K562 (cell line): Measurements from ENCODE around the gene CCDC85B. TPM values are rescaled to one million over a fixed set of nuclear protein-coding genes. Genes with fewer than 3 reads are reported as not detected.

Source experiments
- ARID3A ChIP-seq: IDR thresholded peaks from 2 replicates; pipeline ENCODE4 v1.6.1; 2012; ENCODE audit warnings: low read depth, low read length, improper control_type of control experiment, borderline replicate concordance
- CREB1 ChIP-seq, 2 experiments: sonication (generic) in 1 of 2; formaldehyde crosslinking in 1 of 2; IDR thresholded peaks; 2 replicates each; pipeline versions ENCODE4 v1.6.1 to v1.8.0; 2012 to 2022; ENCODE audit warnings: inconsistent platforms in 1 of 2, mild to moderate bottlenecking in 1 of 2, missing genetic modification reagents in 1 of 2, moderate library complexity in 1 of 2
- DNMT1 ChIP-seq: fragments of 450-650 bp; IDR thresholded peaks from 2 replicates; pipeline ENCODE4 v1.6.1; 2016; ENCODE audit warnings: antibody characterized with exemption, mild to moderate bottlenecking
- ETS2 ChIP-seq: IDR thresholded peaks from 2 replicates; pipeline ENCODE4 v1.6.1; 2016; ENCODE audit warnings: borderline replicate concordance, missing genetic modification characterization, mild to moderate bottlenecking, moderate library complexity, missing compliant biosample characterization; ENCODE audit not compliant: poor library complexity, severe bottlenecking
- GATAD2A ChIP-seq: fragments of 450-650 bp; IDR thresholded peaks from 2 replicates; pipeline ENCODE4 v1.6.1; 2017
- HDAC6 ChIP-seq: IDR thresholded peaks from 2 replicates; pipeline ENCODE4 v1.6.1; 2012; ENCODE audit warnings: low read depth, mild to moderate bottlenecking, control low read depth, inconsistent platforms, low read length, moderate library complexity
- KDM4B ChIP-seq, 2 experiments: fragments of 450-650 bp in 1 of 2; sonication (generic) in 1 of 2; IDR thresholded peaks; 2 replicates each; pipeline ENCODE4 v1.6.1; 2016 to 2017; ENCODE audit warnings: borderline replicate concordance in 2 of 2, antibody characterized with exemption in 1 of 2, low read depth in 1 of 2, mild to moderate bottlenecking in 1 of 2
- MBD1 ChIP-seq: fragments of 250-450 bp; sonication (Bioruptor Pico); IDR thresholded peaks from 2 replicates; pipeline ENCODE4 v1.8.0; 2022; ENCODE audit warnings: inconsistent platforms
- NCOA4 ChIP-seq: fragments of 450-650 bp; IDR thresholded peaks from 2 replicates; pipeline ENCODE4 v1.6.1; 2018; ENCODE audit warnings: mild to moderate bottlenecking; ENCODE audit not compliant: partially characterized antibody
- PCBP1 ChIP-seq: fragments of 200-400 bp; formaldehyde crosslinking; IDR thresholded peaks from 2 replicates; pipeline ENCODE4 v1.6.1; 2018; ENCODE audit warnings: mild to moderate bottlenecking, low read depth, low read length; ENCODE audit not compliant: poor library complexity, severe bottlenecking
- PHTF2 ChIP-seq: fragments of 250-450 bp; sonication (Bioruptor Pico); IDR thresholded peaks from 2 replicates; pipeline ENCODE4 v1.5.0; 2021; ENCODE audit warnings: mild to moderate bottlenecking
- POLR2AphosphoS5 ChIP-seq: IDR thresholded peaks from 2 replicates; pipeline ENCODE4 v1.6.1; 2011; ENCODE audit warnings: mild to moderate bottlenecking, low read depth, low read length, moderate library complexity; ENCODE audit not compliant: control insufficient read depth, insufficient read depth
- PPARD ChIP-seq: fragments of 250-450 bp; sonication (Bioruptor Pico); IDR thresholded peaks from 2 replicates; pipeline ENCODE4 v1.8.0; 2022; ENCODE audit warnings: inconsistent platforms, mild to moderate bottlenecking, moderate library complexity
- SIN3A ChIP-seq, 2 experiments: fragments of 150-350 bp in 1 of 2; IDR thresholded peaks; 2 replicates each; pipeline ENCODE4 v1.6.1; 2011 to 2016; ENCODE audit warnings: borderline replicate concordance in 2 of 2, low read depth in 2 of 2, low read length in 2 of 2, mild to moderate bottlenecking in 2 of 2, moderate library complexity in 2 of 2; ENCODE audit not compliant: control insufficient read depth in 1 of 2
- STAT5B ChIP-seq: fragments of 250-450 bp; sonication (Bioruptor Pico); IDR thresholded peaks from 2 replicates; pipeline ENCODE4 v1.8.0; 2021; ENCODE audit warnings: mild to moderate bottlenecking, inconsistent platforms
- TAF7 ChIP-seq: fragments of 450-650 bp; IDR thresholded peaks from 2 replicates; pipeline ENCODE4 v1.6.1; 2016; ENCODE audit warnings: missing genetic modification characterization, missing compliant biosample characterization
- TRIM24 ChIP-seq, 2 experiments: fragments of 450-650 bp; IDR thresholded peaks; 2 replicates each; pipeline ENCODE4 v1.6.1; 2016
- TSC22D4 ChIP-seq: fragments of 450-650 bp; IDR thresholded peaks from 2 replicates; pipeline ENCODE4 v1.6.1; 2016; ENCODE audit warnings: missing genetic modification characterization, missing biosample characterization, control low read depth
- VEZF1 ChIP-seq: fragments of 200-800 bp; sonication (Bioruptor generic); IDR thresholded peaks from 2 replicates; pipeline ENCODE4 v1.6.1; 2017; ENCODE audit warnings: missing genetic modification characterization, missing compliant biosample characterization
- ZNF23 ChIP-seq: fragments of 250-450 bp; sonication (Bioruptor Pico); IDR thresholded peaks from 2 replicates; pipeline ENCODE4 v1.4.0; 2020; ENCODE audit warnings: mild to moderate bottlenecking
- ZNF408 ChIP-seq: fragments of 250-450 bp; sonication (Bioruptor Pico); IDR thresholded peaks from 2 replicates; pipeline ENCODE4 v1.4.0; 2020; ENCODE audit warnings: low read depth, mild to moderate bottlenecking, moderate library complexity
- ZNF444 ChIP-seq: fragments of 250-450 bp; sonication (Bioruptor Pico); IDR thresholded peaks from 2 replicates; pipeline ENCODE4 v1.4.0; 2020; ENCODE audit warnings: mild to moderate bottlenecking, moderate library complexity
- ZNF77 ChIP-seq: fragments of 250-450 bp; sonication (Bioruptor Pico); IDR thresholded peaks from 2 replicates; pipeline ENCODE4 v1.5.0; 2020
- ZNF79 ChIP-seq: fragments of 250-450 bp; sonication (Bioruptor Pico); IDR thresholded peaks from 2 replicates; pipeline ENCODE4 v1.4.0; 2020; ENCODE audit warnings: low read depth, mild to moderate bottlenecking, moderate library complexity
- polyA plus RNA-seq, 8 experiments: library from polyadenylated mRNA; depleted of rRNA in 4 of 8; stranded (reverse) in 5 of 8; unstranded in 3 of 8; fragments of >200 nt; fragmentation: Nextera tagmentation in 2 of 8; fragmentation: Illumina TruSeq in 1 of 8; extraction: Ambion mirVana in 2 of 8; extraction: Trizol in 1 of 8; gene quantifications; 2 replicates each; pipeline versions ENCODE4 v1.2.1 to v1.2.3, GENCODE V29; 2011 to 2014; ENCODE audit warnings: inconsistent platforms in 1 of 8, missing spikeins in 1 of 8
- total RNA-seq, 7 experiments: library from RNA; depleted of rRNA in 6 of 7; stranded (reverse); fragments of >200 nt in 6 of 7; fragmentation: Illumina TruSeq in 2 of 7; extraction: Trizol in 2 of 7; gene quantifications; 2 replicates each; pipeline versions ENCODE4 v1.2.1 to v1.2.3, GENCODE V29; 2011 to 2021; ENCODE audit warnings: low replicate concordance in 1 of 7

Gene CCDC85B
- total and polyA plus RNA-seq, 9 of the 15 experiments (the other 6 are each of a cell fraction or from before 2014, with no cell fraction given), result 0.14 to 138 (median 6.2) TPM

GRCh38 chr11:65884716-65885092, 5.8 kb upstream of the CCDC85B start (continued):
- TF ChIP-seq ETS2 (tag) (no peak), POLR2AphosphoS5 (no peak), HDAC6 (no peak), MBD1 (no peak), ZNF77 (no peak), TAF7 (no peak), ARID3A (no peak), TRIM24 (IDR thresholded peaks at IDR 0.05) (no peak), NCOA4 (no peak), PHTF2 (no peak), KDM4B (IDR thresholded peaks at IDR 0.05; ENCODE audit: borderline replicate concordance in 2 of 2, low read depth in 1 of 2) (no peak), VEZF1 (peak; percentile 64), DNMT1 (no peak), PPARD (CRISPR knock-in tag) (no peak), ZNF79 (no peak), ZNF23 (no peak), TSC22D4 (no peak), STAT5B (CRISPR knock-in tag) (no peak), SIN3A (IDR thresholded peaks at IDR 0.05; ENCODE audit: borderline replicate concordance in 2 of 2, control insufficient read depth in 1 of 2, low read depth in 2 of 2, low read length in 2 of 2) (no peak), CREB1 (IDR thresholded peaks at IDR 0.05) (no peak), CREB1 (CRISPR knock-in tag; IDR thresholded peaks at IDR 0.05) (peak; percentile 55), GATAD2A (peak; percentile 44; the same call in 1 of the 2 replicates), ZNF444 (no peak), ZNF408 (CRISPR knock-in tag) (no peak), PCBP1 (no peak)
